ENCODE measurements around the gene TBC1D10A. TPM values are rescaled to one million over a fixed set of nuclear protein-coding genes. Genes with fewer than 3 reads are reported as not detected.

TBC1D10A gene, protein sequence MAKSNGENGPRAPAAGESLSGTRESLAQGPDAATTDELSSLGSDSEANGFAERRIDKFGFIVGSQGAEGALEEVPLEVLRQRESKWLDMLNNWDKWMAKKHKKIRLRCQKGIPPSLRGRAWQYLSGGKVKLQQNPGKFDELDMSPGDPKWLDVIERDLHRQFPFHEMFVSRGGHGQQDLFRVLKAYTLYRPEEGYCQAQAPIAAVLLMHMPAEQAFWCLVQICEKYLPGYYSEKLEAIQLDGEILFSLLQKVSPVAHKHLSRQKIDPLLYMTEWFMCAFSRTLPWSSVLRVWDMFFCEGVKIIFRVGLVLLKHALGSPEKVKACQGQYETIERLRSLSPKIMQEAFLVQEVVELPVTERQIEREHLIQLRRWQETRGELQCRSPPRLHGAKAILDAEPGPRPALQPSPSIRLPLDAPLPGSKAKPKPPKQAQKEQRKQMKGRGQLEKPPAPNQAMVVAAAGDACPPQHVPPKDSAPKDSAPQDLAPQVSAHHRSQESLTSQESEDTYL
- 10 to 100 TPM; 28.9 to 29.0 TPM for total RNA-seq

- CTCF ChIA-PET, result interaction anchor here (0.7 to 11.4 kb wide), 4 partner anchors 20 to 59 kb away, joined by 3 to 117 read pairs (median 5); partner anchors contain the start of genes CASTOR1, CCDC157 and SF3A1
- peak within 1 kb of the TSS; percentile 81 for H3K27ac Mint-ChIP-seq
- no peaks in the 10 kb centered on the region for H3K9me3 Mint-ChIP-seq
- peak within 1 kb of the TSS; percentile 83 for H3K4me3 Mint-ChIP-seq
- DNase-seq, result peak; percentile 96
- H3K36me3 Mint-ChIP-seq, result peaks cover 12% of the 10 kb centered on the region
- intact Hi-C loops (cut with micrococcal nuclease), result loop anchor here (1.0 to 2.0 kb wide), 3 partner anchors 20 to 39 kb away; partner anchors contain the start of genes CCDC157 and SF3A1
- peaks cover 42% of the 10 kb centered on the region for H3K4me1 Mint-ChIP-seq (ENCODE audit: low read depth)
- no peaks in the 10 kb centered on the region for H3K27me3 Mint-ChIP-seq
- POLR2A ChIA-PET, result interaction anchor here (0.7 to 2.9 kb wide), 8 partner anchors 9 to 38 kb away, joined by 3 to 14 read pairs (median 7); partner anchors contain the start of genes CASTOR1, CCDC157 and SF3A1
Measured at GRCh38 chr22:30326706-30327362, at the start of gene TBC1D10A. TSS of gene TBC1D10A (minus strand) at chr22:30326941. CDS start at chr22:30326881, 60 bp downstream.

GRCh38 chr22:30375312-30375849 is 48.6 kb upstream of the TBC1D10A start:
- no peaks in the 10 kb centered on the region for H3K36me3 Mint-ChIP-seq
- no peaks in the 10 kb centered on the region for H3K9me3 Mint-ChIP-seq
- ChIA-PET POLR2A (no interaction called here), CTCF (interaction anchor here (1.0 kb wide), 1 partner anchor 88 kb away, joined by 3 read pairs; no protein-coding TSS in a partner anchor)
- H3K27me3 Mint-ChIP-seq, result no peaks in the 10 kb centered on the region
- DNase-seq, result no peak
- H3K4me1 Mint-ChIP-seq (ENCODE audit: low read depth), result no peaks in the 10 kb centered on the region
- intact Hi-C loops (cut with micrococcal nuclease), result no loop called here
- H3K4me3 Mint-ChIP-seq, result no peak overlapping the region
- H3K27ac Mint-ChIP-seq, result no peak overlapping the region

- no peak overlapping the region for H3K27ac Mint-ChIP-seq
- ChIA-PET CTCF (interaction anchor here (1.0 to 1.1 kb wide), 2 partner anchors 17 to 72 kb away, joined by 3 to 4 read pairs; no protein-coding TSS in a partner anchor), POLR2A (no interaction called here)
- H3K9me3 Mint-ChIP-seq, result no peaks in the 10 kb centered on the region
- DNase-seq, result no peak
- H3K4me1 Mint-ChIP-seq (ENCODE audit: low read depth), result no peaks in the 10 kb centered on the region
- no peaks in the 10 kb centered on the region for H3K27me3 Mint-ChIP-seq
- no peaks in the 10 kb centered on the region for H3K36me3 Mint-ChIP-seq
- intact Hi-C loops (cut with micrococcal nuclease), result no loop called here
- no peak overlapping the region for H3K4me3 Mint-ChIP-seq
Measured at GRCh38 chr22:30373331-30374325, 46.9 kb upstream of the TBC1D10A start.

- H3K4me1 Mint-ChIP-seq (ENCODE audit: low read depth), result no peaks in the 10 kb centered on the region
- POLR2A ChIA-PET, result no interaction called here
- no peak overlapping the region for H3K27ac Mint-ChIP-seq
- CTCF ChIA-PET, result interaction anchor here (1.1 kb wide), 1 partner anchor 18 kb away, joined by 3 read pairs; no protein-coding TSS in a partner anchor
- H3K4me3 Mint-ChIP-seq, result no peak overlapping the region
- H3K9me3 Mint-ChIP-seq, result no peaks in the 10 kb centered on the region
- no peak for DNase-seq
- intact Hi-C loops (cut with micrococcal nuclease), result no loop called here
- no peaks in the 10 kb centered on the region for H3K36me3 Mint-ChIP-seq
- no peaks in the 10 kb centered on the region for H3K27me3 Mint-ChIP-seq
Measured at GRCh38 chr22:30372915-30373314, 46.2 kb upstream of the TBC1D10A start.

DNA sequence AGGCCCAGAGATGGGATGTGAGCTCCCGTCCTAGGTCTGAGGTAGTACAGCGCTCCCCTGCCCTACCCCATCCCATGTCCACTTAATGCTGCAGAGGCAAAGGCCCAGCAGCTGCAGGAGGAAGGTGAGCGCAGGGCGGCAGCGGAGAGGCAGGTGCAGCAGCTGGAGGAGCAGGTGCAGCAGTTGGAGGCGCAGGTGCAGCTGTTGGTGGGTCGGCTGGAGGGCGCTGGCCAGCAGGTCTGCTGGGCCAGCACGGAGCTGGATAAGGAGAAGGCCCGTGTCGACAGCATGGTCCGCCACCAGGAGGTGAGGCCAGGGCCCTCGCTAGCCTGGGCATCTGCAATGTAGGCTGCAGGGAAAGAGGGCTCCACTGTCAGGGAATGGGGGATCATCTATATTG is 45.2 kb upstream of the TBC1D10A start:
- intact Hi-C loops (cut with micrococcal nuclease), result no loop called here
- H3K4me1 Mint-ChIP-seq (ENCODE audit: low read depth), result no peaks in the 10 kb centered on the region
- H3K36me3 Mint-ChIP-seq, result no peaks in the 10 kb centered on the region
- H3K4me3 Mint-ChIP-seq, result no peak overlapping the region
- no peak for DNase-seq
- H3K27ac Mint-ChIP-seq, result no peak overlapping the region
- no peaks in the 10 kb centered on the region for H3K27me3 Mint-ChIP-seq
- H3K9me3 Mint-ChIP-seq, result no peaks in the 10 kb centered on the region
- POLR2A ChIA-PET, result no interaction called here
- CTCF ChIA-PET, result interaction anchor here (1.1 kb wide), 1 partner anchor 19 kb away, joined by 3 read pairs; no protein-coding TSS in a partner anchor

DNA sequence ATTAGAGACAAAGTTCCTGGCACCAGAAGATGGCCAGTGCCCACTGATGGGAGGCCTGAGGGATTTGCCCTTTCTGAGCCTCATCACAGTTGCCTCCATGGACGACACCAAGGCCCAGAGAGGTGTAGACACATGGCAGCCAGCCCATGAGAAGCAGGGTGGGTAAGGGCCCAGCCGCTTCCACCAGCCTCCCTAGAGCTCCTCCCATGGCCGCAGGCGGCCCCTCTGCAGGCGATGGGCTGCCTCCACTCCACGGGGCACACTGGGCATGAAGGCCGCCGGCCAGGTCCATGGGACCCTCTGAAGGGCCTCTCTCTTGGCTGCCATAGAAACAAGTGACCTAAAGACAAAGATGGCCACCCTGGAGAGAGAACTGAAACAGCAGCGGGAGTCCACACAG is 44.6 kb upstream of the TBC1D10A start:
- CTCF ChIA-PET, result no interaction called here
- Mint-ChIP-seq H3K27me3 (no peaks in the 10 kb centered on the region), H3K4me3 (no peak overlapping the region)

GRCh38 chr22:30370641-30371230 is 44.0 kb upstream of the TBC1D10A start:
- no peaks in the 10 kb centered on the region for H3K9me3 Mint-ChIP-seq
- no peak overlapping the region for H3K4me3 Mint-ChIP-seq
- no peaks in the 10 kb centered on the region for H3K27me3 Mint-ChIP-seq
- ChIA-PET CTCF (no interaction called here), POLR2A (no interaction called here)
- DNase-seq, result no peak
- intact Hi-C loops (cut with micrococcal nuclease), result no loop called here
- H3K36me3 Mint-ChIP-seq, result no peaks in the 10 kb centered on the region
- H3K27ac Mint-ChIP-seq, result no peak overlapping the region
- no peaks in the 10 kb centered on the region for H3K4me1 Mint-ChIP-seq (ENCODE audit: low read depth)

More for the DNA sequence above, 44.6 kb upstream of the TBC1D10A start:
- intact Hi-C loops (cut with micrococcal nuclease), result no loop called here
- DNase-seq, result no peak
- H3K4me1 Mint-ChIP-seq (ENCODE audit: low read depth), result no peaks in the 10 kb centered on the region
- no peaks in the 10 kb centered on the region for H3K36me3 Mint-ChIP-seq
- no peak overlapping the region for H3K27ac Mint-ChIP-seq
- POLR2A ChIA-PET, result no interaction called here
- no peaks in the 10 kb centered on the region for H3K9me3 Mint-ChIP-seq

GRCh38 chr22:30368420-30368819 is 41.7 kb upstream of the TBC1D10A start:
- Mint-ChIP-seq H3K9me3 (no peaks in the 10 kb centered on the region), H3K4me1 (ENCODE audit: low read depth) (no peaks in the 10 kb centered on the region), H3K27me3 (no peaks in the 10 kb centered on the region), H3K36me3 (no peaks in the 10 kb centered on the region), H3K4me3 (no peak overlapping the region), H3K27ac (no peak overlapping the region)
- intact Hi-C loops (cut with micrococcal nuclease), result no loop called here
- ChIA-PET POLR2A (no interaction called here), CTCF (interaction anchor here (1.9 kb wide), 1 partner anchor 19 kb away, joined by 11 read pairs; the partner anchor contains the start of gene RNF215)
- DNase-seq, result no peak

DNA sequence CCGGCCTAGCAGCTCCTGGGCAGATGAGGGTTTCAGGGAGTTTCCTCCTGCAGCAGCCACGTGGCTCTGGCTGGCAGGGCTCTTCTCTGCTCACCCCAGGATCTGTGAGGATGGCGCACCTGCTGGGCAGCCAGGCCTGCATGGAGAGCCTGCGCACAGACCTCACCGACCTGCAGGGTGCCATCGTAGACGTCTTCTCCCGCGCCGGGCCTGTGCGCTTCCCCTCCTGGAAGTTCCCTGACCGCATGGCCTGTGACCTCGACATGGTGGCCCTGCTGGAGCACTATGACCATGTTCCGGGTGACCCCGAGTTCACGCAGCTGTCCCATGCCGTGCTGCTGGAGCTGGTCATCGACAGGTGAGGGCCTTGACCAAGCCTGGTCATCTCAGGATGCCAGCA is 39.1 kb upstream of the TBC1D10A start:
- no peaks in the 10 kb centered on the region for H3K27me3 Mint-ChIP-seq
- H3K36me3 Mint-ChIP-seq, result no peaks in the 10 kb centered on the region
- CTCF ChIA-PET, result interaction anchor here (0.6 to 2.0 kb wide), 4 partner anchors 11 to 119 kb away, joined by 3 to 6 read pairs (median 4); partner anchors contain the start of gene RNF215
- POLR2A ChIA-PET, result no interaction called here
- H3K4me3 Mint-ChIP-seq, result no peak overlapping the region
- DNase-seq, result no peak
- intact Hi-C loops (cut with micrococcal nuclease), result no loop called here
- H3K4me1 Mint-ChIP-seq (ENCODE audit: low read depth), result no peaks in the 10 kb centered on the region
- H3K9me3 Mint-ChIP-seq, result no peaks in the 10 kb centered on the region
- H3K27ac Mint-ChIP-seq, result no peak overlapping the region

GRCh38 chr22:30362651-30363281 is 36.0 kb upstream of the TBC1D10A start:
- ChIA-PET CTCF (no interaction called here), POLR2A (no interaction called here)
- Mint-ChIP-seq H3K36me3 (no peaks in the 10 kb centered on the region), H3K4me1 (ENCODE audit: low read depth) (peaks cover 4% of the 10 kb centered on the region), H3K4me3 (no peak overlapping the region), H3K27ac (no peak overlapping the region), H3K9me3 (no peaks in the 10 kb centered on the region), H3K27me3 (no peaks in the 10 kb centered on the region)
- intact Hi-C loops (cut with micrococcal nuclease), result no loop called here
- no peak for DNase-seq
